Measurements from ENCODE around the gene PLCL1. TPM values are rescaled to one million over a fixed set of nuclear protein-coding genes. Genes with fewer than 3 reads are reported as not detected.
A peak's percentile ranks its signal among the peaks of the same experiment; 100 is the strongest.

PLCL1 gene
- total RNA-seq, 1 donor from 2014 or later = 93.3 TPM

GRCh38 chr2:197959383-197959782 lies 155.0 kb downstream of the PLCL1 start:
- ATAC-seq (ENCODE audit: poor library complexity) = no peak
- DNase-seq = no peak
- intact Hi-C loops (cut with DNase I) = loop anchor here (5.0 kb wide), 1 partner anchor 152 kb away; no protein-coding TSS in a partner anchor

- ATAC-seq (ENCODE audit: poor library complexity) = no peak
- no peak for DNase-seq
- intact Hi-C loops (cut with DNase I) = no loop called here
These were observed 156.4 kb downstream of the PLCL1 start for GRCh38 chr2:197960786-197961185.

GRCh38 chr2:197964720-197965119 lies 160.3 kb downstream of the PLCL1 start:
- intact Hi-C loops (cut with DNase I) = no loop called here
- DNase-seq (no peak), ATAC-seq (ENCODE audit: poor library complexity) (no peak)

- intact Hi-C loops (cut with DNase I) = no loop called here
- no peak for DNase-seq
- no peak for ATAC-seq (ENCODE audit: poor library complexity)
These were observed 161.4 kb downstream of the PLCL1 start for GRCh38 chr2:197965756-197966155.

DNA sequence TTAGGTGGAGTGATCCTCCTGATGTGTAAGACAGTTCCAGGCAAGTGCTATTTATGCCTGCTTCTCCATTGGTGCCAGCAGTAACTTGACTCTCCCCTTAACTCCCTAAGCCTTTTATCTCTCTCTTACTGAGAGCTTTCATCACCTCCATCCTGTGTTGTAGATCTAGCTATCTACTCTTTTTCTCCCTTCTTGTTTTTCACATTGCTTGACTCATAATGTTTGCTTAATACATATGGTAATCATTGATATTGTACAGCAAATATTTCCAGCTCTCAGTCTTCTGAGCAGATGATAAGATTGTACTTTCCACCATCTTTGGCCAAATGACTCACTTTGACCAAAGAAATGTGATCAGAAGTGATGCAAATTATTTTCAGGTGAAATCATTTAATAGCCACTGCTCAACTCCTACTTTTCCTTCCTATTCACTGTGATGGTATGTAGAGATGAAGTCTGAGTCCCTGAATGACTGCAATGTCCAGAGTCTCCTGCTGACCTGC lies 165.0 kb downstream of the PLCL1 start:
- peak; percentile 84 for ATAC-seq (ENCODE audit: poor library complexity)
- intact Hi-C loops (cut with DNase I) = no loop called here
- DNase-seq = no peak

DNA sequence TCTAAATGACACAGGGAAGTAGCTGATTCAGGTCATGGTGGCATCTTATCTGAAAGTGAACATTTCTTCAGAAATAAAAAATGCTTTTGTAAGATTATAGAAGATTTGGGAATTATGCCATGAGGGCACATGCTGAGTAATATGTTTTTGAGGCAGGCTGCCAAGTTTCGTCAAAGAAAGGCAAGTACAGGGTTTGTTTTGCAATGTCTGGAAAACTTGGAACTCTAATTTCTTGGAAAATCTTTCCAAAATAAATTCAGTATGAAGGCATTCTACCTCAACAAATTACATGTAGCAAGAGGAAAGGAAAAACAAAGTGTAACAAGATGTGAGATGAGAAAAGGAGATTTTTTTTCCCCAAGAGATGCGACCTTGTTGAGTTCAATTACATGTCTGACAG lies 167.7 kb downstream of the PLCL1 start:
- ATAC-seq (ENCODE audit: poor library complexity) (peak; percentile 37), DNase-seq (no peak)
- intact Hi-C loops (cut with DNase I) = no loop called here

- ATAC-seq (ENCODE audit: poor library complexity) (no peak), DNase-seq (no peak)
- intact Hi-C loops (cut with DNase I) = no loop called here
These were observed 168.2 kb downstream of the PLCL1 start for GRCh38 chr2:197972587-197972986.

DNA sequence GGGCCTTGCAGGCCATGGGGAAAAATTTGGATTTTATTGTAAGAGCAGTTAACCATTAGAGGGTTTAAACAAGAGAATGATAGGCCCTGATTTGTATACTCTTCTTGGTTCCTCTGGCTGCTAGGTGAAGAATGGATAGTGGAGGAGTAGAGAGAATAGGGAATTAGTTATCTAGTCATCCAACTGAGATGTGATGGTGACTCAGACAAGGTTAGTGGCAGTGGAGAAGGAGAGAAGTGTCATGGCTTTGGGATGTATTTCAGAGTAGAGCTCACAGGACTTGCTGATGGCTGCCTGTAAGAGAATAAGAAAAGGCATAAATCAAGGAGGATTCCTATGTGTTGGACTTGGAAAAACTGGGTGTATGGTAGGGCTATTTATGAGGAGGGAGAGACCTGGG lies 169.4 kb downstream of the PLCL1 start:
- intact Hi-C loops (cut with DNase I) = no loop called here
- ATAC-seq (ENCODE audit: poor library complexity) = no peak
- DNase-seq = no peak

DNA sequence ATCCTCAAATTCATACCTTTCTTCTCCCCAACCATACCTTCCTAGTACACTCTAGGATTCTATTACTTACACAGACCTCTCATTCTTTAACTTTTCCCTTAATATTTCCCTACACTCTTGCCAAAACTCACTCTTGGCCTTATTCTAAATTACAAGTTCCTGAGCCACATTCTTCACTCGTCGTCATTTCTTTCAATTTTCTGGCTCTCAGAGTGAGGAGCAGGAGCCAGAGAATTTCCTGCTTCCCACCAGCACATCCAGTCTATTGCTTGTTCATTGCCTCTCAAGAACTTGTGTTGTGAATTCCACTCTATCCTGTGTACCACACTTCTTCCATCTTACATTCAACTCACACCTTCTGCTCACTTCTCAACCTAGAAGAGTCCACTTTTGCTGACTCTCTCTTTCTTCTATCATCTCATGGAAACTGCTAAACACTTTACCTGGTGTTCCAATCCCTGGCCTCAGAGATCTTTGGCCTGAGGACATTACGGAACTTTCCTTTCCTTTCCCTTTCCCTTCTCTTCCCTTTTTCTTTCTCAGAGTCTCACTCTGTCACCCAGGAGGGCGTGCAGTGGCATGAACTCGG lies 171.6 kb downstream of the PLCL1 start:
- intact Hi-C loops (cut with DNase I) = no loop called here
- ATAC-seq (ENCODE audit: poor library complexity) (no peak), DNase-seq (no peak)

DNA sequence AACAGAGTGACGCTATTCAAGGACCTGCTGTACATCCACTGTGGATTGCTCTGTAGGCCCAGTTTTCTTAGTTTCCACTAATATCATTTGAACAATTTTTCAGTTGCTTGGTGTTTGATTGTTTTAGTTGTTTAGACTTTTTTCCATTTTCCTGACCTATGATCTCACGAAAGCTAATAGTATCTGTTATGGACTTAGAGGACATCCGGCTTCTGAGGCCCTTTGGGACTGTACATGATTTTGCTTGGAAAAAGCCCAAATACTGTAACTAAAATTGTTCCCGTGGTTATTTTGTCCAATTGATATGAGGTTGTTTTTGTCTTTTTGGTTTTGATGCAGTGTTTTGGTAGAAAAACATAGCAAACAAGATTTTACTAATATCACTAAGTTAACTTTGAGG lies 174.6 kb downstream of the PLCL1 start:
- no peak for DNase-seq
- peak; percentile 23 for ATAC-seq (ENCODE audit: poor library complexity)
- intact Hi-C loops (cut with DNase I) = no loop called here

GRCh38 chr2:197982565-197982964 lies 178.2 kb downstream of the PLCL1 start:
- no peak for ATAC-seq (ENCODE audit: poor library complexity)
- no peak for DNase-seq
- intact Hi-C loops (cut with DNase I) = no loop called here

- DNase-seq (no peak), ATAC-seq (ENCODE audit: poor library complexity) (no peak)
- intact Hi-C loops (cut with DNase I) = no loop called here
These were observed 180.7 kb downstream of the PLCL1 start for GRCh38 chr2:197985029-197985638.

DNA sequence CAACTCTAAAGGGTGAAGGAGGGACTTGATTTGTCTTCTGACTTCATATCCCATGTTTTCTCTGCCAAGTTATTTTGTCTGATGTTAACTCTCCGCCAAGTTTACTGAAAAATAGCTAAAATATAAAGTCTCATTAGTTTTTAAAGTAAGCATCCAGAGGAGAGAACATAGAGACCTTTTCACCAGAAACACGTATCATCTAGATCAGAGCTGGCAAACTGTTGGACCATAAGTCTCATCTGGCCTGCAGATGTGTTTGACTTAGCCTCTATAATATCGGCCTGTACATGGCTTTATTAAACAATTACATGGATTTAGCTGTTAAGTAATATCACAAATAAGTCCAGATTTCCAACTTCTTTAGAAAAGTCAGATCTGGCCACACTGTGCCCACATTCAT lies 182.6 kb downstream of the PLCL1 start:
- ATAC-seq (ENCODE audit: poor library complexity) = no peak
- intact Hi-C loops (cut with DNase I) = no loop called here
- no peak for DNase-seq

DNA sequence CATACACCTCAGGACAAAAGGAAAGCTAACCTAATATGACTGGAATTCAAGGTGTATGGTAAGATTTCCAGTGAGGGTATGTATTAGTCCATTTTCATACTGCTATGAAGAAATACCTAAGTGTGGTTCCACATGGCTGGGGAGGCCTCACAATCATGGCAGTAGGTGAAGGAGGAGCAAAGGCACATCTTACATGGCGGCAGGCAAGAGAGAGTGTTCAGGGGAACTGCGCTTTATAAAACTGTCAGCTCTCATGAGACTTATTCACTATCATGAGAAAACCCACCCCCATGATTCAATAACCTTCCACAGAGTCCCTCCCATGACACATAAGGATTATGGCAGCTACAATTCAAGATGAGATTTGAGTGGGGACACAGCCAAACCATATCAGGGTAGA lies 186.0 kb downstream of the PLCL1 start:
- DNase-seq (no peak), ATAC-seq (ENCODE audit: poor library complexity) (no peak)
- intact Hi-C loops (cut with DNase I) = loop anchor here (10.0 kb wide), 1 partner anchor 124 kb away; no protein-coding TSS in a partner anchor

GRCh38 chr2:197992482-197993133 lies 188.2 kb downstream of the PLCL1 start:
- no peak for ATAC-seq (ENCODE audit: poor library complexity)
- no peak for DNase-seq
- intact Hi-C loops (cut with DNase I) = loop anchor here (10.0 kb wide), 1 partner anchor 122 kb away; no protein-coding TSS in a partner anchor

GRCh38 chr2:197993363-197993762 lies 189.0 kb downstream of the PLCL1 start:
- ATAC-seq (ENCODE audit: poor library complexity) = no peak
- intact Hi-C loops (cut with DNase I) = loop anchor here (10.0 kb wide), 1 partner anchor 121 kb away; no protein-coding TSS in a partner anchor
- DNase-seq = no peak

- ATAC-seq (ENCODE audit: poor library complexity) (no peak), DNase-seq (no peak)
- intact Hi-C loops (cut with DNase I) = loop anchor here (10.0 kb wide), 1 partner anchor 121 kb away; no protein-coding TSS in a partner anchor
These were observed 189.4 kb downstream of the PLCL1 start for GRCh38 chr2:197993830-197994229.

DNA sequence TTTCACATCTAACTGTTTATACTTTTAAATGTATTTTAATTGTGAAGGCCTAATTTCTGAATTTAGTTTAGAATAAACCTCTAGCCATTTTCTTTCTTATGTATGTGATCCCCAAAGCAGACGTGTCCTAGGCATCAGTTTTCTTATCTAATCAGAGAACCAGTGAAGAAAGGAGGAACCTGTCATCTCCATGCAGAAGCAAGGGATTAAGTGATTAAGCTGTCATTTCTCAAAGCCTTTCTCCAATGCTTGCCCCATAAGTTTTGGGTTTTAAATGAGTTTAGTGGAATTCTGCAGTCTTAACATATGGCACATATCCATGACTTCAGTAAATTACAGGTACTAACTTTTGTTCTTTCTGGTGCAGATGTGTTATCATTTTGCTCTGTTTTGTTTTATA lies 190.4 kb downstream of the PLCL1 start:
- DNase-seq (no peak), ATAC-seq (ENCODE audit: poor library complexity) (no peak)
- intact Hi-C loops (cut with DNase I) = loop anchor here (10.0 kb wide), 1 partner anchor 120 kb away; no protein-coding TSS in a partner anchor

- ATAC-seq (ENCODE audit: poor library complexity) (peak; percentile 5), DNase-seq (no peak)
- intact Hi-C loops (cut with DNase I) = loop anchor here (10.0 kb wide), 1 partner anchor 118 kb away; no protein-coding TSS in a partner anchor
These were observed 192.2 kb downstream of the PLCL1 start for GRCh38 chr2:197996583-197996982.
